Epithelial cell of esophagus (primary cell): Measurements from ENCODE around the gene MAS1.

ENCODE experiments used
- DNase-seq: peaks from one replicate; pipeline ENCODE4 v3.0.0; 2010; ENCODE audit warnings: low read depth
- H3K4me3 ChIP-seq: 2 replicates; pipeline ENCODE4 v1.5.1; 2011; ENCODE audit warnings: mild to moderate bottlenecking, low read length, control low read depth
- CTCF ChIP-seq: IDR thresholded peaks from 2 replicates; pipeline ENCODE4 v1.5.1; 2011; ENCODE audit warnings: low read depth, mild to moderate bottlenecking, low read length, control low read depth, inconsistent platforms; ENCODE audit not compliant: insufficient read depth; ENCODE audit errors: missing control alignments

The MAS1 gene

GRCh38 chr6:159892053-159892452, 1.3 kb downstream of the MAS1 start:
- TF ChIP-seq CTCF: no peak
- H3K4me3 ChIP-seq: no peak overlapping the region
- DNase-seq: no peak

- H3K4me3 ChIP-seq: no peak overlapping the region
- DNase-seq: no peak
- no peak for TF ChIP-seq CTCF
Measured at GRCh38 chr6:159893064-159893463, 2.3 kb downstream of the MAS1 start.

GRCh38 chr6:159894991-159895390, 4.2 kb downstream of the MAS1 start:
- H3K4me3 ChIP-seq: no peak overlapping the region
- DNase-seq: peak; percentile 28
- TF ChIP-seq CTCF: no peak

- no peak overlapping the region for H3K4me3 ChIP-seq
- TF ChIP-seq CTCF: no peak
Measured at GRCh38 chr6:159897603-159898002, 6.8 kb downstream of the MAS1 start.

GRCh38 chr6:159898519-159898918, 7.7 kb downstream of the MAS1 start:
- TF ChIP-seq CTCF: no peak
- H3K4me3 ChIP-seq: no peak overlapping the region
- no peak for DNase-seq

More at GRCh38 chr6:159897603-159898002, 6.8 kb downstream of the MAS1 start:
- DNase-seq: no peak

- no peak for TF ChIP-seq CTCF
- peak; percentile 36 for DNase-seq
- no peak overlapping the region for H3K4me3 ChIP-seq
Measured at GRCh38 chr6:159899994-159900745, 9.4 kb downstream of the MAS1 start.

GRCh38 chr6:159902620-159903019, 11.8 kb downstream of the MAS1 start:
- TF ChIP-seq CTCF: no peak
- no peak overlapping the region for H3K4me3 ChIP-seq
- DNase-seq: no peak
